GM10847 (cell line): ENCODE data around the gene PDE11A.

Experiments
- POLR2A ChIP-seq: IDR thresholded peaks from 2 replicates; pipeline ENCODE4 v1.6.1; 2011; ENCODE audit not compliant: insufficient read length; ENCODE audit errors: extremely low read depth

The PDE11A gene

DNA sequence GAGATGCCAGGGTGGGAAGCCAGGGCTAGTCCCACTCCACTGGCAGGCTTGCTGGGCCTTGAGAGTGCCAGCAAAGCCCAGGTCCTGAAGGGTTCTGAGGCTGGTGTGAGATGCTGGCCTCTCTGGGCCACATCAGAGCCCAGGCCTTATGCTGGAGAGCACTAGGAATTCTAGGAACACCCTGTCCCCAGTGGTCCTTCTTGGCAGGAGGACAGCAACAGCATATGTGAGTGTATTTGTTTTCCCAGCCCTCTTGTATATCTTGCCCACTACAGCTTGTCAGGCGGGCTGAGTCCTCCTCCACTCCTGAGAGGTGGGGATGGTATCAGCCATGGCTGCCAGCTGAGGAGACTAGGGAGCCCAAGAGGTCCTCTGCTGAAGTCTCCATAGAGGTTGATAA, 327.0 kb downstream of the PDE11A start:
- no peak for TF ChIP-seq POLR2A

DNA sequence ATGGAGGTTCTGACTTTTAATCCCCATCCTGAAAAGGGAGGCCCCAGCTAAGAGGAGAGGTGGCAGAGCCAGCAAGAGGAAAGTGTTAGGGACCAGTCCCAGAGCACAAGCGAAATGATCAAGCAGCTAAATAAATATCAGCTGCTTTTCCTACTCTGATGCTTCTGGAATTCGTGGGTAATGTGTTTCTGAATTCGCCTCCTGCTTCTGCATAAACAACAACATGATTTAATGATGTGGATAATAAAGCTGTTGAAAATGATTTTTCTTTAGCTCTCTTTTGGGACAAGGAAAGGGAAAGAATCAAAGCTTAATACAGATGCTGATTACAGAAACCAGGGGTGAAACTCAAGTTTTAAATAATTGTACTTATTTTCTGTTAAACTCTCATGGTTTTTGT, 329.7 kb downstream of the PDE11A start:
- TF ChIP-seq POLR2A = no peak

DNA sequence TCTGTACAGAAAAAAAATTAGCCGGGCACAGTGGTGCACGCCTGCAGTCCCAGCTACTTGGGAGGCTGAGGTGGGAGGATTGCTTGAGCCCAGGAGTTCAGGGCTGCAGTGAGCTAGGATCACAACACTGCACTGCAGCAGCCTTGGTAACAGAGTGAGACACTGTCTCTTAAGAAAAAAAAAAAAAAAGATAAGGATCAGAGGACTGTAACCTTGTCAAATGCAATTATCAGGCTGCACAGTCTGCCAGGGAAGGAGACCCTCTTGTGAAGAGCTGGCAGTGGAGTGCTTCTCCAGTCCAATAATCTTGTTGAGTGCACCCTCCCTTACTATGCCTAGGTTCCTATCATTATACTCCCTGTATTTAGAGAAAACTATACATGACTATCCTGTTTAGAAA, 330.7 kb downstream of the PDE11A start:
- no peak for TF ChIP-seq POLR2A

DNA sequence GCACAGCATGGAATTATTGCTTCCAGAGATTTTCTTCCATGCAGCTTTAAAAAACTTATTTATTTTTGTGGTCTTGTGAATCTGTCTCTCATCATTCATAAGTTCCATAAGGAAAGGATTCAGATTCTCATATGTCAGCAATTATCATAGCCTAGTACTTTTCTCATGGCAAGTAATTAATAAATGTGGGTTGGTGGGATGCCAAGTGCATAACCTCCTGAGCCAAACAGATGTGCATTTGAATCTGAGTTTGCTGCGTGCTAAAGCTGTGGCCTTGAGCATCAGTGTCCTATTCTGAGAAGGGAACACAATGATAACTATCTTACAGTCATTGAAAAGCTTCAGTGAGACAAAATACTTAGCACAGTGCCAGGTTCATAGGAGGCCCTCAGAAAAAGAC, 331.9 kb downstream of the PDE11A start:
- no peak for TF ChIP-seq POLR2A

DNA sequence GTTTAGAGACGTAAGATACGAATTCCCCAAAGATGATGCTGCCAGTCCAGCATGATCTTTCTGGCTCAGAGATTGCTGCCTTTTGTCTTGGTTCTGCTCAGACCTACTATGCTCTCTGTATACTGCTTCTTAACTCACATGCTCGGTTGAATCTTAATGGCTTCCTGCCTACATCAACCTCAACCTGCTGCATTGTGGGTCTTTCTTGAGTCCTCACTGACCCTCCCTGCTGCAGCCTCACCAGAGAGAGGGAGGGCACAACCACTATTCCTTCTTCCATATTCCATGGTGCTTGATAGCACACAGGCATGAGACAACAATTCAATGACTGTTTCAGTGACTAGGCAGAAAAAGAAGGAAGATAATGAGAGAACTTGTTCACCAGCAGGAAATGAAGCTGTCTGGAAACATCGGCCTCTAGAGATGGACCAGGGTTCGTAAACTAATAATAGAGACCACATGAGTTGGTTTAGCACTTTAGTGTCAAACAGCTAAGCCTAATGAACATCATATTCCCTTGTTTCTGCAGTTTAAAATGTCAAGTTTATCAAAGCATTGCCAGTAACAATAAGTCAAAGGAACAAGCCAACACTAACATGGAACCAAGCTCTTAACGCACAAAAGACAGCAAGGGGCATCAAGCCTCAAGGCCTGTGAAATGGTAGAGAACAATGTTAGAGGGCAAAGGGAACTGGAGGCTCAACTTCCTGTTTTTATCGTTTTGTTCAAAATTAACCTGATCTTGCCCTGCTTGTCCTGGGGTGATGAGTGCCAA, 333.9 kb downstream of the PDE11A start:
- TF ChIP-seq POLR2A = no peak

DNA sequence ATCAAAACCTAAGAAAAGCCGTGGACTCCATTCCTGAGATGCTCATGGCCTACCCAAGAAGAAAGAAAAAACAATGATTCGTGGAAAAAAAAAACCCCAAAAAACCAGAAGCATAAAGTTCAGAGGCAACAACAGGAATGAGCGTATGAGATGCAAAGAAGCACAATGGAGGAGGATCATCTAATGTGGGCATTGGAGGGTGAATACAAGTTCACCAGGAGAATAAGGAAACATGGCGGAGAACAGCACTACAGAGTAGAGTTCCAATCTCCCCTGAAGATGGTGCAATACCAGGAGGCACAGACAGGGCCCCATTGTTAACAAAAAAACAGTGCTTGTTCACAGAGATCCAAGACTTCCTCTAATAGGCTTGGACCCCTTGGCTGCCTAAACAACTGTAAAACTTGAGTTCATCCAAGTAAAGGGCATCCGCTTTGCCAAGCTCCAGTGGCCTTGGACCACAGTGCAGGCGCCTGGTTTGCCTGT, 337.2 kb downstream of the PDE11A start:
- no peak for TF ChIP-seq POLR2A

DNA sequence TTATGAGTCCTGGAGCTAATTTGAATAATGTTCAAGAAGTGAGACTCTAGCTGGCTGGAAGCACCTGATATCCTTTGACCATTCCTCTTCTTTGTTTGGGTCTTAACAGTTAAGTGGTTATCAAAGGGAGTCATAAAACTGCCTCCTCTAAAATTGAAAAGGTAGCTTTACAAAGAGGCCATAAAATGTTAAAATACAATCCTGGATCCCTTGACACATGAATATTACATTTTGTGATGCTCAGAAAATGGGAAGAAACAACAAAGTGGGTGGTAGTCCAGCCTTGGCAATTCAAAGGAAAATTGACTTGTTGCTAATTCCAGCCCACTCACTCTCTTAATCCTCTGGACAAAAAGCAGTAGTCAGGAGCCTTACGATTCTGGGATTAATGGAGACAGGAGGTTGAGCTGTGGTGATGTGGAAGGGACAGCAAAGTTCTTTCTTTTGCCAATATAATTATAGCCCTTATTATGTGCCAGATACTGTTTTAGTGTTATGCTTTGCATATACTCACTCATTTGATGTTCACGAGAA, 339.2 kb downstream of the PDE11A start:
- no peak for TF ChIP-seq POLR2A

DNA sequence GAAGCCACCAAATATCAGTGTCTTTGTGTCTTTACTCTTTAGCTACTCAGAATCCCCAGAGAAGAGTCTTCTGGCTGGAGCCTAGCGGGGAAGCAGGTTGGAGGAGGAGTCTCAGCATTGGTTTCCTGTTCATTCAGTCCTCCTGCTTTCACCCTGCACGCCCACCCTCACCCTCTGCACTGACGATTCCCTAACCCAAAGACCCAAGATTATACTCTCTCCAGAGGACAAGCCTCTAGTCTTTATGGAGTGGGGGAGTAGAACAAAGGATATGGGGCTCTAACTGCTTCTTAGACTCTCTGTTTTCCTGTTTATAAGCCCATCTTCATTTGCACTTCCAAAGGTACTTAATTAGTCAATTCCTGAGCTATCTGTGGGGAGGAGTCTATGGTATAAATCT, 341.2 kb downstream of the PDE11A start:
- TF ChIP-seq POLR2A = no peak

DNA sequence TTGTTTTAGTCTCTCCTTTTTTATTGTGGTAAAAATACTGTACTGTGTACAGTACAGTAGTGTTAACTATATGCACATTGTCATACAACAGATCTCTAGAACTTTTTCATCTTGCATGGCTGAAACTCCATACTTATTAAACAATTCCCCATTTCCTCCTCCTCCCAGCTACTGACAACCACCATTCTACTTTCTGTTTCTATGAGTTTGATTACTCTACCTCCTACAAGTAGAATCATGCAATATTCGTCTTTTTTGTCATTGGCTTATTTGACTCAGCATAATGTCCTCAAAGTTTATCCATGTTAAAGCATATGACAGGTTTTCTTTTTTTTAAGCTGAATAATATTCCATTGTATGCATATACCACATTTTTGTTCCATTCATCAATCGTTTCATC, 341.8 kb downstream of the PDE11A start:
- no peak for TF ChIP-seq POLR2A

DNA sequence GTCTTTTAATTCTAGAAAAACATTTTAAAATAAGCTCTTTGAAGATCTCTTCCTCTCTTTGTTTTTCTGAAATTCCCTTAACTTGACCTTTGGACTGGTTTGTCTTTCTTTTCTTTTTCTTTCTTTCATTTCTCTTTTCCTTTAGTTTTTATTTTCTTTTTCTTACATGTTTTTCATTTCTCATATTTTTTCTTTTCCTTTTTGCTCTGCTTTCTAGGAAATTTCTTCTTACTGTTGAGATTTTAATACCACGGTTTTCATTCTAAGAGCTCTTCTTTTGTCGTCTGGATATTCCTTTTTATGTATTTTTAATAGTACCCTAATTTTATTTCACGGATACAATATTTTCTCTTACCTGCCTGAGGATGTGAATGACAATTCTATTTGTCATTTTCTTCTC, 342.2 kb downstream of the PDE11A start:
- no peak for TF ChIP-seq POLR2A

DNA sequence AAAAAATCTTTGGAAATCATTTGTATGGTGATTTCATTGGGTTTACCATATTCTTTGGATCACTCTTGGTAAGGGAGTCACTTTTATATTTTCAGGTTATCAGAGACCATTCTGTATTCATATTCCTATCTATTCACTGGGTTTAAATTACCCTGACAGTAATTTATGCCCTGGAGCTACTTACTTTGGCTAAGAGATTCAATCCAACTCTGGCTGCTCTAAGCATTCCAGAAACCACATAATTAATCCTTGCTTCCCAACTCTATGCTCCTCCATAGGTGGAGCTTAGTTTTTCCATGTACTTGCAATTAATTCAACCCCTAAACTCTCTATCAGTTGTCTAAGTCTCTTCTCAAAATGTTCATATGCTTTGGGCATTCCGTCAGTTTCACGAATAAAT, 343.7 kb downstream of the PDE11A start:
- TF ChIP-seq POLR2A = no peak

DNA sequence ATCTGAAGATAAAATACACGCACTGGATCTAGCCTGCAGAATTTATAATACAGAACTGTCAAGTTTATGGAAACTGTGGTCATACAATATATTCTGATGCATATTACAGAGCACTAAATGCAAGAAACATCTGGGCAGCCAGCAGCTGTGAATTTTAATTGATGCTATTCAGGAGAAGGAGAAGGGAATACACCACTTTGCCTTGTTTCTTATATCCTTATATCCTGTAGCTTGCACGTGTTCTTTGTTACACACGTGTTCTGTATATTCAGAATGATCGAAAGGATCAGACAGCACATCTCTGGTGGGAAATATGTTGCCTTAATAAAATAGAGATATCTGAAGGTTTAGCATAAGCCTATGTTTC, 344.2 kb downstream of the PDE11A start:
- no peak for TF ChIP-seq POLR2A

DNA sequence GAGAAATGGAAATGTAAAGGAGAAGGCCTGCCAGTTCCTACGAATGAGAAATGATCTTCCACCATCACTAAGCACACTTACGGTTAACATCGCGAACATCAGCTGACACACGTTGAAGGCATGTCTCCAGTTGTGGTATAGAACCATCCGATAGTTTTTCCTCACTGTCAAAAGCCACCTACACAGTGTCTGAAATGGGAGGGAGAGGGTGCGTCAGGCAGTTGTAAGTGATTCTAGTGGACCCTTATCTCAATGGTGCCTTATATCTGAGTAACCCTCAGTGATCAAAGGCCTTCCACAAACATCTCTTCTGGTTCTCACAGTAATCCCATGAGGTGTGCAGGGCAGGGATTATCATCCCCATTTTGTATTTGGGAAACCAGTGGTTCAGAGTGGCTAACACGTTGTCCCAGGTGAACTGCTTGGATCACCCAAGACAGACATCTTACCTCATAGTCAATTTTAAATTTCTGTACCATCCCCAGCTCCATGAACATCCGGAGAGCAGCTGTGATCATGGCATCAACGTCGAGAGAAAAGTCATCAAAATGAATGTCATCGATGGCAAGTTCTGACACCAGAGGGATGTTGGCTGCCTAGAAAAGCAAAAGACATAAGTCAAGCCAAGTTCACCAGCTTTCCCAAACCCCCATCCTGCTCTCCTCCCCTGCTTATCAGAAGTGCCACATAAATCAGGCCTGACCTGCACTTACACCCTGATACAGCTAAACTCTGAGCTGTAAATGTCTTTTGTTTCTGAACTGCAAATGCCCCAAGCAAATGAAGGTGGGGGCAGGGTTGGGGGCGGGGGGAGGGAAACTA, 344.8 kb downstream of the PDE11A start:
- no peak for TF ChIP-seq POLR2A

DNA sequence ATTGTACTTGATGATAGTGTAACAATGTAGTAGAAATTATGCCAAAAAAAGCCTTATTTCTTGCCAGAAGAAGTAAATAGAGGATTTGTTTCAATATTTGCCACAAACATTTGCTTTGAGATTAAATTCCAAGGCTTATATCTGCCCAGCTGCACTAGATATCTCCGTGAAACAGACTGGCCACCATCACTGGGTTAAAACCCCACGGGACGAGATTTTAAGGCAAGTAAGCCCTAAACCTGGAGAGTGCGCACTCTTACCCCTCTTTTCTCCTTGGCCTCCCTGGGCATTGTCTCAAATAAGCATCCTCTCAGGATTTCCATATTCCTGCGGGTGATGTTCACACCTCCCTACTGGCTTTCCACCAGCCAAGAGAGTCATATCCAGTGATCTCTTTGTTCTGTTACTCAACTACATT, 345.6 kb downstream of the PDE11A start:
- TF ChIP-seq POLR2A = no peak

DNA sequence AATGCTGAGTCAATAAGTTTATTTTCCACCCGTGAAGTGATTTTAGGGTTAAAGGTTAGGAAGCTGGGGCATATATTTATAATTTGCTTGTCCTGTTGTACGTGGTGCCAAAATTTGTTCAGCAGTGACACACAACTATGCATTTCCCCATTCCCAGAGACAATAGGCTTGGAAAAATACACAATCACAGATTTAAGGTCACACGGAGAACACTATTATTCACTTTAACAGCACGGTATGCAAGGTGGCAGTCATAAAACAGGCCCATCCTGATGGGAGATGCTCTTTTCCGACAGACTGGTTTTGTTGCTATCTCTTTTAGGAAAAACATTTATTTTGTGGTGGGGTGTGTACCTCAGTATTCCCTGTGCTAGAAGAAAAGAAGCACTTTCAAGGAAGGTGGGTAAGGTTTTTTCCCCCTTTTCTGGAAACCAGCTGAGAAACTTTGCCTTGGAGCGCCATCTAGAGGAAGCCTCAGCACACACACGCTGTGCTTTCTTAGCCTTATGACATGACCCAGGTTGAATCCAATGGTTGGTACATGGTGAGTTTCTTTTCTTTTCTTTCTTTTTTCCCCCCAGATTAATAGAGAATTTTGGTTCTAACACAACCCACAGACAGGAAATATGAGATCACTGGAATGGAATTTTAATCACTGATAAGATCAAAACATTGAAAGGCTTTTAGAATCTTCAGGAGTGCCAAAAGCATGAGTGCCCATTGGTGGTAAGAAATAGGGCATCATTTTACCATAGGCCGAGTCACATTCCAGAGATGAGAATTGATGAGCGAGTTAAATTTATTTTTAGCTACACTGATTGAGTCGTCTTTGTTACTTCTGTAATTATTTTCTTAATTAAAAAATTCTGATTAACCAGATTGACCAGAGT, 347.9 kb downstream of the PDE11A start:
- TF ChIP-seq POLR2A = no peak
